Heart left ventricle (tissue), 16 donors: ENCODE data around the gene C1QTNF1. TPM values are rescaled to one million over a fixed set of nuclear protein-coding genes. Genes with fewer than 3 reads are reported as not detected.

Source experiments
- ATAC-seq, 4 donors: fragments of 200-7000 bp; cut with Tn5 transposase; one replicate each; pipeline ENCODE4 v1.9.1; 2020 to 2022; ENCODE audit warnings: moderate library complexity in 4 of 4, mild to moderate bottlenecking in 3 of 4, moderate number of reproducible peaks in 1 of 4
- DNase-seq, 5 donors: peaks; one replicate each; pipeline ENCODE4 v3.0.0-alpha.2; 2020
- H3K27ac ChIP-seq, 12 donors: fragments of 200-600 bp; sonication (generic) in 4 of 12; one replicate each; pipeline versions ENCODE4 v1.5.0 to v1.8.0; 2016 to 2022; ENCODE audit warnings: mild to moderate bottlenecking in 2 of 12
- H3K27me3 ChIP-seq, 9 donors: fragments of 200-600 bp; sonication (generic) in 2 of 9; one replicate each; pipeline versions ENCODE4 v1.5.1 to v1.8.0; 2016 to 2022; ENCODE audit warnings: mild to moderate bottlenecking in 3 of 9
- H3K36me3 ChIP-seq, 9 donors: fragments of 200-600 bp; sonication (generic) in 2 of 9; one replicate each; pipeline versions ENCODE4 v1.5.0 to v1.8.0; 2018 to 2022; ENCODE audit warnings: mild to moderate bottlenecking in 2 of 9
- H3K4me1 ChIP-seq, 12 donors: fragments of 200-600 bp; sonication (generic) in 4 of 12; one replicate each; pipeline versions ENCODE4 v1.5.0 to v1.8.0; 2016 to 2022; ENCODE audit warnings: mild to moderate bottlenecking in 3 of 12
- H3K4me3 ChIP-seq, 12 donors: fragments of 200-600 bp; sonication (generic) in 4 of 12; one replicate each; pipeline versions ENCODE4 v1.5.0 to v1.8.0; 2017 to 2022; ENCODE audit warnings: mild to moderate bottlenecking in 9 of 12, moderate library complexity in 4 of 12
- H3K9me3 ChIP-seq, 12 donors: fragments of 200-600 bp; sonication (generic) in 4 of 12; one replicate each; pipeline versions ENCODE4 v1.5.0 to v1.8.0; 2016 to 2022; ENCODE audit warnings: mild to moderate bottlenecking in 1 of 12
- POLR2A ChIP-seq, 2 donors: fragments of 450-650 bp; IDR thresholded peaks; one replicate each; pipeline ENCODE4 v1.6.1; 2017; ENCODE audit warnings: antibody characterized with exemption in 2 of 2, mild to moderate bottlenecking in 2 of 2, moderate library complexity in 2 of 2
- WGBS, 4 donors: extraction: QIAGEN DNeasy Blood & Tissue Kit in 2 of 4; methylation state at CpG; one replicate each; pipeline versions ENCODE4 v1.1.5 to v1.1.7; 2013 to 2018; 5-methylcytosine and 5-hydroxymethylcytosine counted together
- intact Hi-C, 10 donors: fragments of 100-400 bp; cut with DNase I; formaldehyde crosslinking; loops; one replicate each; pipeline versions ENCODE4 v1.11.1 to v1.14.2; 2022
- polyA plus RNA-seq, 2 donors: library from polyadenylated mRNA; stranded (reverse); fragments of 200-250 nt; gene quantifications; one replicate each; pipeline ENCODE4 v1.2.3, GENCODE V29; 2013
- total RNA-seq, 9 donors: library from RNA; depleted of rRNA in 2 of 9; stranded (reverse); fragments of >200 nt in 2 of 9; fragmentation: NEBNext Ultra II Directional in 3 of 9; extraction: Animal tissue kit (Norgen Biotek cat#: 25700) in 3 of 9; gene quantifications; one replicate each; pipeline versions ENCODE4 v1.1.0 to v1.2.4, GENCODE V29; 2016 to 2023
- TF ChIP-seq, protein P1 (sequence below), 12 donors: fragments of 200-600 bp; sonication (generic) in 4 of 12; IDR thresholded peaks; one replicate each; pipeline versions ENCODE4 v1.5.0 to v1.8.0; 2018 to 2022; ENCODE audit warnings: antibody characterized with exemption in 12 of 12, mild to moderate bottlenecking in 5 of 12
- donor health status: ischemic (EF 13 %, LVEDD 7.1; RV severe dilation, severe dysfunction).
- donor health status: healthy with polysubstance abuse.
- donor health status: DM: no; HTN: yes; CAD: no.
- donor health status: DM: no; HTN: no; CAD: no.
- donor health status: ischemic (EF 25% LVEDD 6.9; RV normal size, moderate dysfunction).
- donor health status: ischemic (EF 25% LVEDD 5.7; RV mildly dilated, moderate dysfunction).
- donor health status: healthy.
- donor health status: DM: yes; HTN: yes; CAD: no.
- donor health status: ischemic (EF 35%, LVEDD 5.7; RV mildly dilated, moderate dysfunction).
- donor health status: nonischemic (EF 11% LVEDD 7.7; RV severe dilation, severe dysfunction).
- donor health status: DM: yes; HTN: yes; CAD: no.
- donor health status: PGD.
- donor health status: ischemic (EF 29% LVEDD 5.4; RV normal size, mild dysfunction).
- donor health status: nonischemic (EF 23%, LVEDD 6.1; RV moderate dilation, normal function).

The C1QTNF1 gene
- total and polyA plus RNA-seq, 11 donors, result 37.0 to 406 (median 85.5) TPM

DNA sequence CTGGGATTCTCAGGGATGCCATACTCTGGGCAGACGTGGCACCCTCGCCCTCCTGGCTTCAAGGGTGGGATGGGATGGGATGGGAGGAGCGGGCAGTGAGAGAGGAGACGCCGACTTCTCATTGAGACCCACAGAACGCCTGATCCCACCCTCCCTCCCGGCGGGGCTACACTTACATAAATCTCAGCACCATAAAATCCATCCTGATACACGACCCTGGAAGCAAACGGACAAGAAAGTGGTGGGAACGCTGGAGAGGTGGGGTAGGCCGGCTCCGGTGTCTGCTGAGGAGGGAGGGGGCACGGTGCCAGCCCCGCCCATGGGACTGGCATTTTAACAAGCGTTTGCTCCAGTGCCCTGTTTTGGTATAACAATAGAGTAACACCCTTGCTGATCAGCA lies 72.5 kb downstream of the C1QTNF1 start:
- WGBS, 4 donors, result 47 to 64% (median 59%) methylated on average over 16 of the region's 16 CpGs
- H3K4me1 ChIP-seq, result peaks cover 0 to 8% (median 0%) of the 10 kb centered on the region in 12 donors
- ATAC-seq, result no peak
- intact Hi-C loops, result no loop called here
- H3K9me3 ChIP-seq, result no peaks in the 10 kb centered on the region
- H3K4me3 ChIP-seq, result no peak overlapping the region
- TF ChIP-seq POLR2A (IDR thresholded peaks at IDR 0.05), result no peak
- TF ChIP-seq, protein P1, sequence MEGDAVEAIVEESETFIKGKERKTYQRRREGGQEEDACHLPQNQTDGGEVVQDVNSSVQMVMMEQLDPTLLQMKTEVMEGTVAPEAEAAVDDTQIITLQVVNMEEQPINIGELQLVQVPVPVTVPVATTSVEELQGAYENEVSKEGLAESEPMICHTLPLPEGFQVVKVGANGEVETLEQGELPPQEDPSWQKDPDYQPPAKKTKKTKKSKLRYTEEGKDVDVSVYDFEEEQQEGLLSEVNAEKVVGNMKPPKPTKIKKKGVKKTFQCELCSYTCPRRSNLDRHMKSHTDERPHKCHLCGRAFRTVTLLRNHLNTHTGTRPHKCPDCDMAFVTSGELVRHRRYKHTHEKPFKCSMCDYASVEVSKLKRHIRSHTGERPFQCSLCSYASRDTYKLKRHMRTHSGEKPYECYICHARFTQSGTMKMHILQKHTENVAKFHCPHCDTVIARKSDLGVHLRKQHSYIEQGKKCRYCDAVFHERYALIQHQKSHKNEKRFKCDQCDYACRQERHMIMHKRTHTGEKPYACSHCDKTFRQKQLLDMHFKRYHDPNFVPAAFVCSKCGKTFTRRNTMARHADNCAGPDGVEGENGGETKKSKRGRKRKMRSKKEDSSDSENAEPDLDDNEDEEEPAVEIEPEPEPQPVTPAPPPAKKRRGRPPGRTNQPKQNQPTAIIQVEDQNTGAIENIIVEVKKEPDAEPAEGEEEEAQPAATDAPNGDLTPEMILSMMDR (IDR thresholded peaks at IDR 0.05), result no peak
- H3K27me3 ChIP-seq, result peaks cover 11 to 100% (median 69%) of the 10 kb centered on the region in 9 donors
- no peaks in the 10 kb centered on the region for H3K36me3 ChIP-seq
- no peak for DNase-seq
- H3K27ac ChIP-seq, result no peak overlapping the region

DNA sequence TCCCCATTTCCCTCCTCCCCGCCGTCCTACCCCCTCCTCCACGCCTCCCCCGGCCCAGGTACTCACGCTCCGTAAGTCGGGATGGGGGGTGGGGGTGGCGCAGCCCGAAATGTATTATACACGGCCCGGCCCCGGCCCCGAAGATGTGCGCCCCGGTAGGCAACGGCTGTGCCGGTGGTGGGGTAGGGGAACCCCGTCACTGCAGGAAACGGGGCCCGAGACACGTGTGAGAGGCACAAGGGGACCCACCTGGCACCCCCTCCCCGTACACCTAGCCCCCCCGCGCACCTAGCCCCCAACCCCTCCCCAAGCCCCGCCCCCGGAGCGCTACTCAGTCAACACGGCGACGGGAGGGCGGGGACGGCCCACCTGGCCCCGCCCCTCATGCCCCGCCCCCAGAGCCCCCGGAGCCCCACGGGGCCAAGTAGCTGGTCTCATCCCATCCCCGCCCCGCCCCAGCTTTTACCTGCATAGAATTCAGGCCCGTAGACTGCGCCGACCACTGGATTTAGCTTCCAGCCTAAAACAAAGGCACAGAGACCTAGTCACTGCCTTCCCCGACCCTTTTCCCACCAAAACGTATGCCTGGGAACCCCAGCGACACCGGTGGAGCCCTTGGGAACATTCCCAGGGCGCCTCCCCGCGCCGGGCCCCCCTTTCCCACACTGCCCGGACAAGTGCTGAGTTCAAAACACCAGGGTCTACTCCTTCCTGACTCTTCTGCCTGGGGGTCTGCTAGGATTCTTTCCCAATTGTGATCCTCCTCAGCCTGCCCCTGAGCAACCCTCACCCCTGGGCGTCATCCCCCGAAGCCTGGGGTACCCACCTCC lies 73.5 kb downstream of the C1QTNF1 start:
- 9 to 50% (median 22%) methylated on average over 11 to 52 of the region's 52 CpGs for WGBS, 4 donors
- DNase-seq, result no peak
- TF ChIP-seq, protein P1 (IDR thresholded peaks at IDR 0.05), result no peak
- TF ChIP-seq POLR2A (IDR thresholded peaks at IDR 0.05), result no peak
- H3K27me3 ChIP-seq, result peaks cover 18 to 100% (median 75%) of the 10 kb centered on the region in 9 donors
- no peak overlapping the region for H3K4me3 ChIP-seq
- H3K27ac ChIP-seq, result no peak overlapping the region
- peaks cover 0 to 8% (median 0%) of the 10 kb centered on the region in 12 donors for H3K4me1 ChIP-seq
- no peaks in the 10 kb centered on the region for H3K36me3 ChIP-seq
- intact Hi-C loops, result no loop called here
- no peaks in the 10 kb centered on the region for H3K9me3 ChIP-seq
- ATAC-seq, result no peak

DNA sequence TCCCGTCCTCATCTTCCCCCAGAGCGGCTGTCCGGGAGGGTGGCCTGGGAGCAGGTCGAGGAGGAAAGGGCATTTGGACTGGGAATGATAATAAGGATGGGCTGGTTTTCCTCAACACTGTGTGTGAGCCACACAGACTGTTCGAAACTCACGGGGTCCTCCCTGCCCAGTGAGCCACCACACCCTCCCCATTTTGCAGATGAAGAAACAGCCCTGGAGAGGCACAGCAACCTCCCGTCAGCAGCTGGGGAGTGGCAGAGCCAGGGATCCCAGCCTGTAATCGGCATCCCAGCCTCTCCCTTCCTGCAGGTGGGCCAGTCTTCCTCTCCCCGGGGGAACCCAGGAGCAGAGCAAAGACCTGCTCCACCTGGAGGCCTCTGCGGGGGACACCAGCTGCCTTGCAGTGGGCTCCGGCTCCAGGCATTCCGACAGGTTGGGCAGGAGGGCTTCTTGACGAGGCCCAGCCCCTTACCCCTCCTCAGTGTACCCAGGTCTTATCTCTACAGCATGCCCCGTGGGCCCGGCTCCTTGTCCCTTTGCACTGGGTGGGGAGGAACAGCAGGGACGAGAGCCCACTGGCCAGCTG lies 74.4 kb downstream of the C1QTNF1 start:
- ATAC-seq (no peak), DNase-seq (no peak)
- peaks cover 0 to 8% (median 0%) of the 10 kb centered on the region in 12 donors for H3K4me1 ChIP-seq
- H3K9me3 ChIP-seq, result no peaks in the 10 kb centered on the region
- no peak overlapping the region for H3K4me3 ChIP-seq
- peaks cover 14 to 100% (median 79%) of the 10 kb centered on the region in 9 donors for H3K27me3 ChIP-seq
- intact Hi-C loops, result no loop called here
- no peak overlapping the region for H3K27ac ChIP-seq
- TF ChIP-seq, protein P1 (IDR thresholded peaks at IDR 0.05), result no peak
- no peak for TF ChIP-seq POLR2A (IDR thresholded peaks at IDR 0.05)
- H3K36me3 ChIP-seq, result no peaks in the 10 kb centered on the region
- WGBS, 4 donors, result 25 to 34% (median 30%) methylated on average over 12 to 16 of the region's 16 CpGs

Other genes with a start within 250 kb of the C1QTNF1 start
- gene CYTH1, start 241.9 kb upstream of the C1QTNF1 start, total RNA-seq, result 10 to 100 TPM; 27.2 to 59.1 (median 31.2) TPM
- 10 to 100 TPM; 20.0 to 28.1 TPM for gene CYTH1, start 241.9 kb upstream of the C1QTNF1 start, polyA plus RNA-seq
- 10 to 100 TPM; 14.0 to 40.9 (median 21.0) TPM for gene USP36, start 183.4 kb upstream of the C1QTNF1 start, total RNA-seq
- 10 to 100 TPM; 11.7 to 18.3 TPM for gene USP36, start 183.4 kb upstream of the C1QTNF1 start, polyA plus RNA-seq
- gene CEP295NL, start 121.0 kb upstream of the C1QTNF1 start, total RNA-seq, result 1 to 10 TPM in 3 of 9 donors, under 1 TPM in 6; 0.23 to 3.3 (median 0.52) TPM
- 1 to 10 TPM in 1 of 2 donors, under 1 TPM in 1; 0.29 to 2.0 TPM for gene CEP295NL, start 121.0 kb upstream of the C1QTNF1 start, polyA plus RNA-seq
- gene TIMP2, start 98.8 kb upstream of the C1QTNF1 start, total RNA-seq, result 100 to 1,000 TPM in 4 of 9 donors, 10 to 100 TPM in 5; 65.6 to 201 (median 98.3) TPM
- gene TIMP2, start 98.8 kb upstream of the C1QTNF1 start, polyA plus RNA-seq, result 10 to 100 TPM; 25.1 to 54.4 TPM
- 1,000 to 10,000 TPM in 1 of 9 donors, 100 to 1,000 TPM in 8; 250 to 1,343 (median 688) TPM for gene LGALS3BP, start 44.2 kb upstream of the C1QTNF1 start, total RNA-seq
- gene LGALS3BP, start 44.2 kb upstream of the C1QTNF1 start, polyA plus RNA-seq, result 100 to 1,000 TPM; 178 to 363 TPM
- gene CANT1, start 14.4 kb upstream of the C1QTNF1 start, total RNA-seq, result 10 to 100 TPM; 20.4 to 43.7 (median 24.1) TPM
- 10 to 100 TPM in 1 of 2 donors, 1 to 10 TPM in 1; 5.1 to 46.2 TPM for gene CANT1, start 14.4 kb upstream of the C1QTNF1 start, polyA plus RNA-seq
- gene ENGASE, start 50.7 kb downstream of the C1QTNF1 start, total RNA-seq, result 10 to 100 TPM in 8 of 9 donors, 1 to 10 TPM in 1; 6.2 to 42.0 (median 25.5) TPM
- gene ENGASE, start 50.7 kb downstream of the C1QTNF1 start, polyA plus RNA-seq, result 10 to 100 TPM in 1 of 2 donors, 1 to 10 TPM in 1; 9.9 to 21.9 TPM